NCI-H1930 (cell line): Measurements from ENCODE around the gene UQCR11.
"Not testable (repeated sequence)": the region's sequence is repeated elsewhere in the genome, so short reads cannot be mapped to it uniquely, and the experiment has no call there.

ENCODE experiments used
- DNase-seq, 2 experiments: peaks; one replicate each; lab custom pipeline; 2025; lab: John Stamatoyannopoulos, UW

The UQCR11 gene

DNA sequence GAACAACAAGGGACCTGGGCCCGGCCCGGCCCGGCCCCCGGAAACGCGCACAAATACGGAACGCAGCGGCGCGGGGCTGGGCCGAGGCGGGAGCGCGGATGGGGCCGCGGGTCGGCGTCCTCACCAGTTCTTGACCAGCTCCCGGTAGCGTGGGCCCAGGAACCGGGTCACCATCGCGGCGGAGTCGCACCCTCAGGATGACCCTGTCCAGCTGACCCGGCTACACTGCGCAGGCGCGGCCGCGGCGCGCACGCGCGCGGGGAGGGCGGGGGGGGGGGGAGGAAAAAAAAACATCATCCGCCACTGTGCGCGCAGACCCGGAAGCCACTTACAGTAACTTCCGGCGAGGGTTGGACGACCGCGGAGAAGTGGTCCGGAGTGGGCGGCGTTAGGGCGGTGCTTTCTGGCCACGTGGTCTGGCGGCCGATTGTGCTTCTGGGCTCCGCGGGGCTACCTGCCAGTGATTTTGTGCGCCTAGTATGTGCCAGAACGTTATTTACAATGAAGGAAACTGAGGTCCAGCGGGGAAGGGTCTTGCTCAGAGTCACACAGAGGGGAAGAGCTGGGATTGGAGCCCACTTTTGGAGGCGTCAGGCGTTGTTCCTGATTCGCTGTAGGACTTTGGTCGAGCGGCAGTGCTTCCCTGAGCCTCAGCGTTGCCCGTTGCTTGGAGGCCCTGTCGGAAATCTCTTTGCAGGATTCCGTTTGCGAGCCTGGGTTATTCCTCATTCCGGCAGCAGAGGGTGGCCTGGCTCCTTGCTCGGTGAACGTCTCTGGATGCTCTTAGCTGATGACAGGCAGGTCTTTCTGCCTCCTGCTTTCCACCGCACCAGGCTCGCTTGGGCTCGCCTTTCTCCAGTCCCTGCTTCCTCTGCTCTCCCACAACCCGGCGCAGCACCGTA is at the start of gene UQCR11:
Gene UQCR11, minus strand, starts transcription at position 227 of the 902 bp plus-strand sequence. Its CDS starts 53 bp downstream, at position 174.
- DNase-seq, result peak; percentile 86 to 88

- DNase-seq, result no peak
Observed at GRCh38 chr19:1654178-1654792, 49.0 kb upstream of the UQCR11 start.

- DNase-seq, result no peak
Observed at GRCh38 chr19:1653300-1653628, 48.0 kb upstream of the UQCR11 start.

GRCh38 chr19:1652471-1653299 is 47.4 kb upstream of the UQCR11 start, which contains the start of gene TCF3:
TCF3 (minus strand) TSS chr19:1652615; CDS start chr19:1650248, 2,367 bp downstream.
- peak; percentile 91 to 95 for DNase-seq

GRCh38 chr19:1651568-1652291 is 46.5 kb upstream of the UQCR11 start:
- DNase-seq, result no peak

GRCh38 chr19:1650650-1651567 is 45.6 kb upstream of the UQCR11 start:
- DNase-seq, result no peak

DNA sequence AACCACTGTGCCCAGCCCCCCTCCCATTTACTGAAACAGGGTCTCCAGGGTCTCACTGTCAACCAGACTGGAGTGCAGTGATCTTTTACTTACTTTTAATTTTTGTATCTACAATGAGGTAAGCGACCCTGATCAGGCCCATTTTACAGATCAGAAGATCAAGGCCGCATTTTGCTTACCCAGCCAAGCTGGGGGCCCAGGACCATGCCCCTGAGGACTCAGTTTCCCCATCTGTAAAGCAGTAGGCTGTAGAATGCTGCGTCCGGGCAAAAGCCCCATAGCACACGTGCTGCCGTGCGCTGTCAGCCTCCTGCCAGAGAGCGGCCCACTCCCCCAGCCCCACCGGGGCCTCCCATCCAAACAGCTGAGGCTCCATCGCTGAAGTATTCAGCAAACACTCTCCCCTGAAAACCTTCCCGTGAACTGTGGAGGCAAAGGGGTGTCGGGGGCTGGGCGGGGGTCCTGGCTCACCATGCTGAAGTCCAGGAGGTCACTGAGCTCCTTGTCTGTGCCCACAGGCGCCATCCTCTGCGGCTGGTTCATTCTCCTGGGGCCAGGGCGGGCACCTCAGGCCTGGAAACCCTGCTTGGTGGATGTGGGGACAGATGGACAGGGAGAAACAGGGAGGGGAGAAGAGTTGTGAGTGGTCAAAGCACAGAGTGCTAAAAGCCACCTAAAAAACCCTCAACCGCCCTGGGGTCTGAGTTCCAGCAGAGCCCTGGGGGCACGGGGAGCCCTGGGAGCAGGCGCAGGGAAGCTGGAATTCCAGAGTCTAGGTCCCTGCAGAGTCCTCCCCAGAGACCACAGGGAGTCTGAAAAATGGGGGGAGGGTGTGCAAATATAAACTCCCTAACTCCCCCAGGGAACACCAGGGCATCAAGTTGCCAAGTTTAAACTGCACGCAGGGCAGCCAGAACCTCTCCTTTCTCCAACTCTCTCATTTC is 44.7 kb upstream of the UQCR11 start:
- DNase-seq, result no peak

DNA sequence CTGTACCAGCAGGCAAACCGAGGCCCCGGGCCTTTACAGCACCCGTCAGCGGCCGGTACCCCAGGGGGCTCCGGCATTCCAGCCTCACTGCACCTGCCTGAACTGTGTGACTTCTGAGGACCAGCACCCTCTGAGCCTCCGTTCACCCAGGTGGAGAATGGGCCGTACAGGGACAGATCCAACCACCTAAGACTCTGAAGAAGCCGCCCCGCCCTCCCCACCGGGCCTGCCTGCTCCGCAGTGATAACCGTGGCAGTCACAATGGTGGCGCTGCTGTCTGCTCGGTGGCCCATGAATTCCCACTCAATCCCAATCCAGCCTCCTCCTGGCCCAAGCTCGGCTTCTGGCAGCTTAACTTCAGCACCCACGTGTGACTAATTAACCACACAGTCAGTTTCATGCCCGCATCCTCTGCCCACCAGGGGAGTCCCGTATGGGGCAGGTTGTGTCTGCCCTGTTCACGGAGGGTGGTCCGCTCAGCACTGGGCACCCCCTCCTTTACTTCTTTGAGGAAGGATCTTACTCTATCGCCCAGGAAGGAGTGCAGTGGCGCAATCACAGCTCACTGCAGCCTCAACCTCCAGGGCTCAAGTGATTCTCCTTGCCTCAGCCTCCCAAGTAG is 43.8 kb upstream of the UQCR11 start:
- DNase-seq, result no peak

DNA sequence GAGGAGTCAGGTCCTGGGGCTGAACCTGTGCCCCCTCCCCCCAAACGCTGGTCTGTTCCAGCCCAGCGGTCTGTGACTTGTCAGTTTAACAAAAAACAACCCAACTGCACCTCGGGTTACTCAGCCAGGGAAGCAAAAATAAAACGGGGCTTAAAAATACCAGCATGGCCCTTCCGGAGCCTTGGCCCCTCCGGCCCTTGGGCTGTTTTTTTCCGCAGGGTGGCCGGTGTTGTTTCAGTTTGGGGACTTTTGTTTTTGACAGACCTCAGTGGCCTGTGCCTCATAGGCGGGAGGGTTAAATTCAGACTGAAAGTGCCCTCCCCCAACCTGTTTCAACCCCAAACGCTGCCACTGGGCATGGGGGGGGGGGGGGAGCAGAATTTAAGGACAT is 43.2 kb upstream of the UQCR11 start:
- no peak for DNase-seq

DNA sequence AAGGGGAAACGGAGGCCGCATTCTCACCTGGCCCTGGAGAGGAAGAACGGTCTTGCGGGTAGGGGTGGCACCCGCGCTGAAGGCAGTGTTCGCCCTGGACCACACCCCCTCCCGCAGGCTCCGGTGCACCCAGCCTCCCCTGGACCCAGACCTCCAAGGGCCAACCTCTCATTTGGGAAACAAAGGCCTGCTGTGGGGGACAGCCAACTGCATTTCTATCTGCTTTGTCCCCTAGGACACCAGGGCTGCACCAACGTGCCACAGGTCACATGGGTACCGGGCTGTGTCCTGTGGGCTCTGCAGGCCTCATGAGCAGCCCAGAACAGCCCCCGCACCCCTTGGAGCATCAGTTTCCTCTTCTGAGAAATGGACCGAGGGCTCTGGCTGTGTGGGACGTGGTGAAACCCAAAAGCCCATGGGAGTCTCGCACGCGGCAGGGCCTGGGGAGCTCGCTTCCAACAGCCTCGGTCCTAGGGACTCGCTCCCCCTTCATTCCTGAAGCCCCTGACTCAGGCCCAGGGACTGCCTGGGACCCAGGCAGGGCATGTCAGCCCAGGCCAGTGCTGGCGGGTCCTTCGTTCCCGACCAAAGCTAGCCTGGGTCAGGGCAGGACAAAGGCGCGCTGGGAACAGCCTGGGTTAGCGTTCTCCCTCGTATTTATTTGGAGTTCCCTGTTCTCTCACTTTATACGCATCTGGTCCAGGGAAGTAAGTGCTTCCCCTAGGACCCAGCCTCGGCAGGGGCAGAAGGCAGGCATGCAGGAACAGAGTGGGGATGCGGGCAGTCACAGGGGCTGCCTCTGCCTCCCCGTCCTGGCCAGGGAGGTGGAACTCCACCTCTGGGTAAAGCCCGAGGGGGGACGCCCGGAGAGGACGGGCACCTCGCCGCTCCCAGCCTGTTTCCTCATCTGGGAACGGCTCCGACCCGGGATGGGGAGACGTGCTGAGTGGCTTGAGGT is 42.5 kb upstream of the UQCR11 start:
- DNase-seq, result no peak

- DNase-seq, result no peak
Observed at GRCh38 chr19:1646659-1647453, 41.6 kb upstream of the UQCR11 start.

DNA sequence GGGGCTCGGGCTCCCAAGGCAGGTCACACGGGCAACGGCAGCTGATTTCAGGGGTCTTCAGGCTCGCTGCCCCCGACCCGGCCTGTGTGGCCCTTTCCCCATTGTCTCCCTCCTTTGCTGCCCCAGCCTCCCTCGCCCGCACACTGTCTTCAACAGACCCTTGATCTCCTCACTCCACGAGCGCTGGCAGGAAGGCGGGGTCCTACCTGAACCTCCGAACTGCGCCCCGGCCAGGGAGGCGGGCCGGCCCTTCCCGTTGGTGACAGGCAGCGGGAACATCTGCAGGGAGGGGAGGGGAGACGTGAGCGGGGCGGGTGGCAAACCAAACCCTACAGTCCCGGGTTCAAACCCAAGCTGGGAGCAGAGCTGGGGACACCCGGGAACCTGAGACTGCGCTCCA is 40.9 kb upstream of the UQCR11 start:
- no peak for DNase-seq

DNA sequence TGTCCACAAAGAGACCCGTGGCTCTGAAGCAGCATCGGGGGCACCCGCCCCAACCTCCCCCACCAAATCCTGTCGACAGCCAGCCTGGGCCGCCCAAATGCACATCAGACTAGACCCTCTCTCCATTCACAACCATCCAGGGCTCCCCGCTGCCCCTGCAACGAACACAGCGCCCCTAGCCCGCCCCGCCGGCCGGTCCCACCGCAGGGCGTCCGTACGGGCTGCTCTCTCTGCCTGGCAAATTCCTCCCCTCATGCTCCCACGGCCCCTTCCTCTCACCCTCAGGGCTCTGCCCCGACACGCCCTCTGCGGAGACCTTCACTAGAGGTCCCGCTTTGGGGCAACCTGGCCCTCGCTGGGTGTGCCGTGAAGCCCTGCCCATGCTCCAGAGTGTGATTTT is 40.0 kb upstream of the UQCR11 start:
- no peak for DNase-seq

- no peak for DNase-seq
Observed at GRCh38 chr19:1644070-1644469, 38.8 kb upstream of the UQCR11 start.

DNA sequence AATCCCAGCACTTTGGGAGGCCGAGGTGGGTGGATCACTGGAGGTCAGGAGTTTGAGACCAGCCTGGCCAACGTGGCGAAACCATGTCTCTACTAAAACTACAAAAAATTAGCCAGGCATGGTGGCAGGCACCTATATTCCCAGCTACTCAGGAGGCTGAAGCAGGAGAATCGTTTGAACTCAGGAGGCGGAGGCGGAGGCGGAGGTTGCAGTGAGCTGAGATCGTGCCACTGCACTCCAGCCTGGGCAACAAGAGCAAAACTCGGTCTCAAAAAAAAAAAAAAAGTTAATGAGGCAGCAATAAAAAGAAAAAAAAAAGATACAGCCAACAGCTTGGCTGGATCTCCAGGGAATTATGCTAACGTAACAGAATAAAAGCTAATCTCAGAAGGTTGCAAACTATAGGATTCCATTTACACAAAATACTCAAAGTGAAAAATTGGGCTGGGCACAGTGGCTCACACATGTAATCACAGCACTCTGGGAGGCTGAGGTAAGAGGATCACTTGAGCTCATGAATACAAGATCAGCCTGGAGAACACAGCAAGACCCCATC is 35.7 kb upstream of the UQCR11 start:
- not testable (repeated sequence) for DNase-seq

GRCh38 chr19:1636325-1637236 is 31.3 kb upstream of the UQCR11 start:
- DNase-seq, result no peak
